Activated CD8-positive, alpha-beta memory T cell treated with anti-CD3 and anti-CD28 coated beads for 4 hours (primary cell): ENCODE measurements around the gene DHX35.

Source experiments
- DNase-seq, 2 donors: peaks; one replicate each; pipeline ENCODE4 v3.0.0-alpha.2; 2020; ENCODE audit warnings: low read depth in 2 of 2

The DHX35 gene, protein sequence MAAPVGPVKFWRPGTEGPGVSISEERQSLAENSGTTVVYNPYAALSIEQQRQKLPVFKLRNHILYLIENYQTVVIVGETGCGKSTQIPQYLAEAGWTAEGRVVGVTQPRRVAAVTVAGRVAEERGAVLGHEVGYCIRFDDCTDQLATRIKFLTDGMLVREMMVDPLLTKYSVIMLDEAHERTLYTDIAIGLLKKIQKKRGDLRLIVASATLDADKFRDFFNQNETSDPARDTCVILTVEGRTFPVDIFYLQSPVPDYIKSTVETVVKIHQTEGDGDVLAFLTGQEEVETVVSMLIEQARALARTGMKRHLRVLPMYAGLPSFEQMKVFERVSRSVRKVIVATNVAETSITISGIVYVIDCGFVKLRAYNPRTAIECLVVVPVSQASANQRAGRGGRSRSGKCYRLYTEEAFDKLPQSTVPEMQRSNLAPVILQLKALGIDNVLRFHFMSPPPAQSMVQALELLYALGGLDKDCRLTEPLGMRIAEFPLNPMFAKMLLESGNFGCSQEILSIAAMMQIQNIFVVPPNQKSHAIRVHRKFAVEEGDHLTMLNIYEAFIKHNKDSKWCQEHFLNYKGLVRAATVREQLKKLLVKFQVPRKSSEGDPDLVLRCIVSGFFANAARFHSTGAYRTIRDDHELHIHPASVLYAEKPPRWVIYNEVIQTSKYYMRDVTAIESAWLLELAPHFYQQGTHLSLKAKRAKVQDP

DNA sequence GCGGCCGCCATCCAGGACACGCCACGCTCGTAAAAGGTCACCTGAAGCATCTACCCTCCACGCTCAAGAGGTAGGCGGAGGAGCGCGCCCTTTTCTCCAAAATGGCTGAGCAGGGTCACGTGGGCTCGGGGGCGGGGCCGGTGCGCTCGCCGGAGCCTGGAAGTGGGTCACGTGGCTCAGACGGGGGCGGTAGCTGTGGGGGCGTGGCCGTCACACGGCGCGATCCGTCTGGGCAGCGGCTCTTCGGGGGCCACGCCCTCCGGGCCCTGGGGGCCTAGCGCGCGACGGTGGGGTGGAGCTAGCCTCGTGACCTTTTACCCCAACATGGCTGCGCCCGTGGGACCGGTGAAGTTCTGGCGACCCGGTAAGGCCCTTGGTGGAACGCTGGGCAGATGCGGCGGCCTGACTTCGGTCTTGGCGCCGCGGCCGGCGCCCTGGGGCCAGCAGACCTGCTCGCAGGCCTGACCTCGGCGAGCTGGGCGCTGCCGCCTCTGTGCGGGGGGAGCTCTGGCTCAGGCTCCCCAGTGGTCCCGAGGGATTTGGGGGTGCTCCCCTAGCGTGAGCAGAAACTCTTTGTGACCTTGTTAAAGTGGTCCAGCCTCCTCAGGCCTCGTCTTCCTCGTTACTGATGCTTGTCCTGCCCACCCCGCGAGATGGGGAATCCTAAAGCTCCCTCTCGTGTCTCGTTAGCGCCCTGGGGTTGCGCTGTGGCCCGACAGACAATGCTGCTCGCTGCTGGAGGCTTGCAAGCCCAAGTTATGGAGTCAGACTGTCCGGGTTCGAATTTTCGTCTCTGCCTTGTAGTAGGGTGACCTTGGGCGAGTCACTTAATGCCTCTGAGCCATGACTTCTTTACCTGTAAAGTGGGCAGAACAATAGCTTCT lies at the start of gene DHX35:
Gene DHX35, plus strand, starts transcription at position 301 of the 884 bp plus-strand sequence. Its CDS starts 24 bp downstream, at position 325.
- peak; percentile 97 to 98 for DNase-seq

- DNase-seq = no peak
These were observed 46.8 kb upstream of the DHX35 start for GRCh38 chr20:38915355-38915754.

DNA sequence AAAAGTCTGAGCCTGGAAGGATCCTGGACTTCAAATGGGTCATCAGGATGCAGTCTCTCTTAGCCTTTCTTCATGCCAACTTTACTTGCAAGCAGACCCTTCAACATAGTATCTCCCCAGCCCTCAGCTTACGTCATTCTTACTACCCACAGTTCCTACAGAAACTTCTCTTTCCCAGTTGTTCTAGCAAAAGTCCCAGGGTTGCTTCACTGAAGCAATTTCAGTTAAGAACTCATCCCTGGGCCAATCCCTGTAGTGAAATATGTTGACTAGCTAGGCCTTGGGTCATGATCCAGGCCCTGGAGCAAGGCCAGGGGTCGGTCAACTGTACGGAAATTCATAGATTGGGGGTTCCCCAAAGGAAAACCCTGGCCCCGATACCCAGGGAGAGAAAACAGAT lies 44.5 kb upstream of the DHX35 start:
- no peak for DNase-seq

DNA sequence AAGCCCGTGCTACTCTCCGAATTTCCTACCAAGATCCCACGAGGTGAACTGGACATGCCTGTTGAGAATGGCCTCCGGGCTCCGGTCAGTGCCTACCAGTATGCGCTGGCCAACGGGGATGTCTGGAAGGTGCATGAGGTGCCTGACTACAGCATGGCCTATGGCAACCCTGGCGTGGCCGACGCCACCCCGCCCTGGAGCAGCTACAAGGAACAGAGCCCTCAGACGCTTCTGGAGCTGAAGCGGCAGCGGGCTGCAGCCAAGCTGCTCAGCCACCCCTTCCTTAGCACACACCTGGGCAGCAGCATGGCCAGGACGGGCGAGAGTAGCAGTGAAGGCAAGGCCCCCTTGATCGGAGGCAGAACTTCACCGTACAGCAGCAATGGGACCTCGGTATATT lies 44.0 kb upstream of the DHX35 start:
- no peak for DNase-seq

DNA sequence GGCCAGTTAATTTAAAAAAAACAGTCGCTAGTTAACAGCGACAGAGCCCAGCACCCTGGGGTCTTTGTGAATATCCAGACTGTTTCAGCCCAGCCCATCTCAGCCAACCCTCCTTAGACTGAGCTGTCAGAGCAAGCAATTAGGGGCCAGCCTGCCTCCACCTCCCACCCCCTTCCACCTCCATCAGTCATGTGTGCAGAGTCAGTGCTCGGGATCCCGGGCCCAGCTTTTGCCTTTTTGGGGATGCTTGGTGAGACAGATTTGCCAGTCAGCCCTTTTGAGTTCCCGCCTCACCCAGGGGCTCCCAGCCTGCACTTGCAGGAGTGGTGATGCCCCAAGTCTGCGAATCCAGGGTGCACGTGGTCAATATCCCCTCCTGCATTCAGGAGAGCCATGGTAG lies 42.5 kb upstream of the DHX35 start:
- DNase-seq = no peak

GRCh38 chr20:38920411-38920810 lies 41.7 kb upstream of the DHX35 start:
- DNase-seq = no peak

DNA sequence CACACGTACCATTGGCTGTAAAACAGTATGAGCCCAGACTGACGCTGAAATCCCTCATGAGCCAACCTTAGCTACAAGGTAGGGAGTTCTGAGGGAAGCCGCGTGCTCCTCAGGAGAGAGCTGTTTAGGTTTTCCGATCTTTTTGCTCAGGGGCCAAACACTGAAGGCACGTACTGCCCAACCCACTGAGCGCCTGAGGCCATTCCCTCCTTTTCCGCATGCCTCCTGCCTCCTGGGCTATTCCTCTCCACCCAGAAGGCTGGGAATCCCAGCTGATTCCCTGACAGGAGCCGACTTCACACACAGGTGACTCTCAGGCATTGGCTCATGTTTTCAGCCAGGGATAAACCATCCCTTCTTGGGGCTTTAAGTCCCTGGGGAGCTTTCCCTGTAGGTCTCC lies 41.3 kb upstream of the DHX35 start:
- no peak for DNase-seq

DNA sequence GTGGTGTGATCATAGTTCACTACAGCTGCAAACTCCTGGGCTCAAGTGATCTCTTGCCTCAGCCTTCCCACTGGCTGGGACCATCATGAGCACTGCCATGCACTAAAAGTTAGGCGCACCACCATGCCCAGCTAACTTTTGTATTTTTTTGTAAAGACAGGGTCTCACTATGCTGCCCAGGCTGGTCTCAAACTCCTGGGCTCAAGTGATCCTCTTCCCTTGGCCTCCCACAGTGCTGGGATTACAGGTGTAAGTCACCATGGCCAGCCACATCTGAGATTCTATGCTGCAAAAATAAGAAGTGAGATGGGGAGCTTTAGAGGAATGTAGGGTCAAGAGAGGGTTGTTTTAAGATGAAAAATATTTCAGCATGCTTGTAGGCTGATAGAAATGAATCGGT lies 37.4 kb upstream of the DHX35 start:
- no peak for DNase-seq

- DNase-seq = peak; percentile 80 to 84
These were observed 35.8 kb upstream of the DHX35 start, which contains the start of gene FAM83D for GRCh38 chr20:38926142-38926933. Gene FAM83D (plus strand): TSS chr20:38926417. CDS start chr20:38926443, 26 bp downstream.

GRCh38 chr20:38926934-38927616 lies 35.1 kb upstream of the DHX35 start:
- DNase-seq = no peak

GRCh38 chr20:38927902-38928578 lies 34.1 kb upstream of the DHX35 start:
- no peak for DNase-seq

DNA sequence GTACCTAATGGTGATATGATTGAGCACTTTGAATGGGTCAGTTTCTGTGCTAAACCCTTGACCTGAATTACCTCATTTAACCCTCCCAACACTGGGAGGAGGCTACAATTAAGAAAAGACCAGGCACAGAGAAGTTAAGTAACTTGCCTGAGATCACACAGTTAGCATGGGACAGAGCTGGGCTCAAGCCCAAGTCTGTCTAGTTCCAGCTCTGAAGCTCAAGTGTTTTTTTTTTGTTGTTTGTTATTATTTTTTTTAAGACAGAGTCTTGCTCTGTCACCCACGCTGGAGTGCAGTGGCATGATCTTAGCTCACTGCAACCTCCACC lies 31.9 kb upstream of the DHX35 start:
- no peak for DNase-seq

DNA sequence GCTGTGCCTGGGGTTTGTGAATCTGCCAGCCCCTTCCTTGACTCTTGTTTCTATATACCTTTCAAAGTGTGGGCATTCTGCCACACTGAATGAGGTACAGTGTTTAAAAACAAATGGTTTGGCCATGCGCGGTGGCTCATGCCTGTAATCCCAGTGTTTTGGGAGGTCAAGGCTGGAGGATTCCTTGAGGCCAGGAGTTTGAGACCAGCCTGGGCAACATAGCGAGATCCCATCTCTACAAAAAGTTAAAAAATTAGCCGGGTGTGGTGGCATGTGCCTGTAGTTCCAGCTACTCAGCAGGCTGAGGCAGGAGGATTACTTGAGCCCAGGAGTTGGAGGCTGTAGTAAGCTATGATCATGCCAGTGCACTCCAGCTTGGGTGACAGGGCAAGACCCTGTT lies 30.2 kb upstream of the DHX35 start:
- DNase-seq = no peak

- DNase-seq = no peak
These were observed 29.6 kb upstream of the DHX35 start for GRCh38 chr20:38932457-38933120.

DNA sequence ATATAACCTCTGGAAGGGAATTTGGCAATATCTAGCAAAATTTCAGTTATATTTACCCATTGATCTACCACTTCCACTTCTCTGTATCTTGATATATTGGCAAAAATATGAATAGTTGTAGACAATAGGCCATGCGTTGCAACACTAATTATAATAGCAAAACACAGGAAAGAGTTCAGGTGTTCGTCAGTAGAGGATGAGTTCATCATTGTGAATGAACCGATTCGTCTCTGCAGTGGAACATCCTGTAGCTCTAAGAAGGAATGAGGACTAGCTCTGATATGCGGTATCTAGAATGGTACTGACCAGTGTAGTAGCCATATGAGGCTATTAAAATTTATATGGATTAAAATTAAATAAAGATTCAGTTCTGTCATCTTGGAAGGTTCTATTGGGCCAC lies 27.6 kb upstream of the DHX35 start:
- no peak for DNase-seq

DNA sequence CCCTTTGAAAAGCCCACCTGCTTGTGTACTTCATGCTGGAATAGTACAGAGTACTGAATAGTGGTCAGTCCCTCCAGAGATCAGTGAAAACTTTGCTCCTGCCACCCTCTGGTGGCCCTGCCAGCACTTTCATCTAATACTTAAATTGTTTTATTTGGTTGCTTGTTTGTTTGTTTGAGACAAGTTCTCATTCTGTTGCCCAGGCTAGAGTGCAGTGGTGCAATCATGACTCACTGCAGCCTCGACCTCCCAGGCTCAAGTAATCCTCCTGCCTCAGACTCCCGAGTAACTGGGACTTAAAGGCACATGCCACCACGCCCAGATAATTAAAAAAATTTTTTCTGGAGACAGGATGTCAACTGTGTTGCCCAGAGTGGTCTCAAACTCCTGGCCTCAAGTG lies 26.9 kb upstream of the DHX35 start:
- no peak for DNase-seq

- DNase-seq = no peak
These were observed 26.2 kb upstream of the DHX35 start for GRCh38 chr20:38935967-38936407.

- DNase-seq = no peak
These were observed 25.1 kb upstream of the DHX35 start for GRCh38 chr20:38937000-38937399.

GRCh38 chr20:38937978-38938473 lies 24.1 kb upstream of the DHX35 start:
- no peak for DNase-seq
